H9 (cell line): ENCODE measurements around the gene SMS. TPM values are rescaled to one million over a fixed set of nuclear protein-coding genes. Genes with fewer than 3 reads are reported as not detected.

Source experiments
- DNase-seq: peaks from one replicate; pipeline ENCODE4 v3.0.0-alpha.2; 2017
- H2AFZ ChIP-seq: one replicate; pipeline ENCODE4 v1.6.1; 2013; ENCODE audit warnings: mild to moderate bottlenecking, low read length, control low read depth, moderate library complexity
- H2AK5ac ChIP-seq: 2 replicates; pipeline ENCODE4 v1.6.1; 2013; ENCODE audit warnings: low read length, control low read depth, mixed read lengths; ENCODE audit not compliant: insufficient read length
- H2BK120ac ChIP-seq: one replicate; pipeline ENCODE4 v1.6.1; 2013; ENCODE audit warnings: low read depth, mild to moderate bottlenecking, low read length, control low read depth, inconsistent platforms; ENCODE audit not compliant: poor library complexity, severe bottlenecking
- H2BK12ac ChIP-seq: 2 replicates; pipeline ENCODE4 v1.6.1; 2013; ENCODE audit warnings: low read length, control low read depth, mixed read lengths, low read depth; ENCODE audit not compliant: insufficient read length
- H2BK15ac ChIP-seq: 2 replicates; pipeline ENCODE4 v1.6.1; 2013; ENCODE audit warnings: low read depth, low read length, control low read depth
- H2BK20ac ChIP-seq: one replicate; pipeline ENCODE4 v1.6.1; 2013; ENCODE audit warnings: low read depth, mild to moderate bottlenecking, low read length, control low read depth, inconsistent platforms; ENCODE audit not compliant: poor library complexity, severe bottlenecking
- H2BK5ac ChIP-seq: 2 replicates; pipeline ENCODE4 v1.6.1; 2013; ENCODE audit warnings: low read length, control low read depth, mixed read lengths; ENCODE audit not compliant: insufficient read length
- H3K14ac ChIP-seq: 2 replicates; pipeline ENCODE4 v1.6.1; 2013; ENCODE audit warnings: low read length, control low read depth; ENCODE audit not compliant: insufficient read depth
- H3K18ac ChIP-seq: 2 replicates; pipeline ENCODE4 v1.6.1; 2013; ENCODE audit warnings: low read depth, mild to moderate bottlenecking, mixed read lengths, low read length, control low read depth; ENCODE audit not compliant: insufficient read length
- H3K23ac ChIP-seq: 2 replicates; pipeline ENCODE4 v1.6.1; 2013; ENCODE audit warnings: low read length, control low read depth, mixed read lengths, low read depth; ENCODE audit not compliant: insufficient read length
- H3K23me2 ChIP-seq: 2 replicates; pipeline ENCODE4 v1.6.1; 2013; ENCODE audit warnings: low read depth, mild to moderate bottlenecking, mixed read lengths, low read length, control low read depth; ENCODE audit not compliant: insufficient read length, poor library complexity, severe bottlenecking
- H3K27ac ChIP-seq: 2 replicates; pipeline ENCODE4 v1.5.1; 2013; ENCODE audit warnings: low read length, control low read depth, mixed read lengths, low read depth; ENCODE audit not compliant: insufficient read length
- H3K27me3 ChIP-seq: 2 replicates; pipeline ENCODE4 v1.6.1; 2013; ENCODE audit warnings: low read length, control low read depth, inconsistent platforms; ENCODE audit not compliant: insufficient read depth
- H3K4ac ChIP-seq: 2 replicates; pipeline ENCODE4 v1.6.1; 2013; ENCODE audit warnings: low read depth, mild to moderate bottlenecking, control low read depth, inconsistent platforms, low read length, moderate library complexity
- H3K4me1 ChIP-seq: 2 replicates; pipeline ENCODE4 v1.6.1; 2013; ENCODE audit warnings: low read length, control low read depth, inconsistent platforms; ENCODE audit not compliant: insufficient read depth
- H3K4me2 ChIP-seq: 2 replicates; pipeline ENCODE4 v1.6.1; 2013; ENCODE audit warnings: low read length, control low read depth, mixed read lengths; ENCODE audit not compliant: insufficient read length, insufficient read depth
- H3K56ac ChIP-seq: 2 replicates; pipeline ENCODE4 v1.6.1; 2013; ENCODE audit warnings: low read depth, mild to moderate bottlenecking, mixed read lengths, low read length, control low read depth; ENCODE audit not compliant: insufficient read length
- H3K79me1 ChIP-seq: 2 replicates; pipeline ENCODE4 v1.6.1; 2013; ENCODE audit warnings: low read depth, mild to moderate bottlenecking, moderate library complexity, low read length, control low read depth, inconsistent platforms; ENCODE audit not compliant: insufficient read depth, poor library complexity, severe bottlenecking
- H3K79me2 ChIP-seq: 2 replicates; pipeline ENCODE4 v1.6.1; 2013; ENCODE audit warnings: low read length, control low read depth, inconsistent platforms; ENCODE audit not compliant: insufficient read depth
- H3K9ac ChIP-seq: 2 replicates; pipeline ENCODE4 v1.6.1; 2013; ENCODE audit warnings: low read length, control low read depth, mixed read lengths; ENCODE audit not compliant: insufficient read length; ENCODE audit errors: extremely low read depth
- H3K9me3 ChIP-seq: one replicate; pipeline ENCODE4 v1.6.1; 2013; ENCODE audit warnings: low read depth, low read length, inconsistent platforms; ENCODE audit not compliant: control insufficient read depth
- H3T11ph ChIP-seq: one replicate; pipeline ENCODE4 v1.6.1; 2013; ENCODE audit warnings: mild to moderate bottlenecking, low read length, control low read depth, inconsistent platforms
- H4K20me1 ChIP-seq: one replicate; pipeline ENCODE4 v1.6.1; 2013; ENCODE audit not compliant: control insufficient read depth, insufficient read length, insufficient read depth
- H4K5ac ChIP-seq: 2 replicates; pipeline ENCODE4 v1.6.1; 2013; ENCODE audit warnings: low read depth, mild to moderate bottlenecking, mixed read lengths, low read length, control low read depth; ENCODE audit not compliant: insufficient read length
- H4K8ac ChIP-seq: replicated peaks from 2 replicates; pipeline ENCODE4 v1.6.1; 2013; ENCODE audit warnings: low read length, control low read depth, mixed read lengths, low read depth; ENCODE audit not compliant: insufficient read length
- H4K91ac ChIP-seq: 2 replicates; pipeline ENCODE4 v1.6.1; 2013; ENCODE audit warnings: low read depth, mild to moderate bottlenecking, moderate library complexity, mixed read lengths, low read length, control low read depth; ENCODE audit not compliant: insufficient read length
- H3K27ac Mint-ChIP-seq, 3 experiments: 2 replicates in 2 of 3; 3 replicates in 1 of 3; pipeline ENCODE4 v1.8.0; 2020 to 2021; ENCODE audit warnings: mixed read lengths in 3 of 3, mild to moderate bottlenecking in 1 of 3, moderate library complexity in 1 of 3
- H3K27me3 Mint-ChIP-seq: 2 replicates; pipeline ENCODE4 v1.8.0; 2021; ENCODE audit warnings: low read depth, mild to moderate bottlenecking, moderate library complexity, mixed read lengths
- H3K36me3 Mint-ChIP-seq, 3 experiments: 2 replicates in 2 of 3; 3 replicates in 1 of 3; pipeline ENCODE4 v1.8.0; 2020 to 2021; ENCODE audit warnings: low read depth in 3 of 3, mixed read lengths in 3 of 3; ENCODE audit not compliant: insufficient read depth in 1 of 3
- H3K4me1 Mint-ChIP-seq, 2 experiments: 2 replicates each; pipeline ENCODE4 v1.8.0; 2020; ENCODE audit warnings: mixed read lengths in 2 of 2
- H3K4me3 Mint-ChIP-seq, 2 experiments: 2 replicates in 1 of 2; 3 replicates in 1 of 2; pipeline ENCODE4 v1.8.0; 2020 to 2021; ENCODE audit warnings: mild to moderate bottlenecking in 2 of 2, mixed read lengths in 2 of 2, moderate library complexity in 1 of 2
- H3K9me3 Mint-ChIP-seq, 2 experiments: 2 replicates in 1 of 2; 3 replicates in 1 of 2; pipeline ENCODE4 v1.8.0; 2020; ENCODE audit warnings: mild to moderate bottlenecking in 2 of 2, mixed read lengths in 2 of 2, moderate library complexity in 1 of 2
- CTCF ChIP-seq: fragments of 200-600 bp; sonication (generic); conservative IDR thresholded peaks from 3 replicates; pipeline ENCODE4 v1.8.0; 2021; ENCODE audit warnings: antibody characterized with exemption, mild to moderate bottlenecking
- WGBS: extraction: QIAGEN DNeasy Blood & Tissue Kit; methylation state at CpG from one replicate; pipeline ENCODE4 v1.1.7; 2013; ENCODE audit warnings: missing lambda C conversion rate, low lambda C conversion rate, mixed read lengths; ENCODE audit not compliant: insufficient read length; ENCODE audit errors: extremely low coverage; 5-methylcytosine and 5-hydroxymethylcytosine counted together
- total RNA-seq: library from RNA; stranded (reverse); gene quantifications from 2 replicates; pipeline ENCODE4 v1.2.1, GENCODE V29; 2021

The SMS gene
- total RNA-seq, 1 experiment from 2014 or later = 415 TPM

GRCh38 chrX:22033818-22034217 lies 93.3 kb downstream of the SMS start:
- Histone ChIP-seq H3K9me3 (no peaks in the 10 kb centered on the region), H2BK120ac (no peak overlapping the region), H3K79me1 (no peaks in the 10 kb centered on the region), H3K14ac (no peak overlapping the region), H2AK5ac (no peak overlapping the region), H3K23ac (no peak overlapping the region), H3K4me2 (no peak overlapping the region), H3K4me1 (peaks cover 9% of the 10 kb centered on the region; the same call in 1 of the 2 replicates), H3K56ac (no peak overlapping the region), H4K20me1 (no peaks in the 10 kb centered on the region), H3K27me3 (no peaks in the 10 kb centered on the region), H3K27ac (no peak overlapping the region), H3K23me2 (no peaks in the 10 kb centered on the region), H2BK15ac (no peak overlapping the region), H2AFZ (no peak overlapping the region), H4K91ac (no peak overlapping the region), H3K9ac (no peak overlapping the region), H3T11ph (no peak overlapping the region), H4K8ac (no peak overlapping the region), H2BK5ac (no peak overlapping the region), H4K5ac (no peak overlapping the region), H2BK12ac (no peak overlapping the region), H3K18ac (no peak overlapping the region), H2BK20ac (no peak overlapping the region), H3K4ac (no peak overlapping the region), H3K79me2 (no peaks in the 10 kb centered on the region)
- H3K4me3 Mint-ChIP-seq = no peak overlapping the region
- no peak for DNase-seq
- peaks cover 3 to 29% of the 10 kb centered on the region in 2 experiments; a peak in 4 of 5 replicates for H3K9me3 Mint-ChIP-seq
- no CpG with 5 or more reads among the region's 5 CpGs for WGBS
- peaks cover 35 to 37% of the 10 kb centered on the region in 2 experiments for H3K4me1 Mint-ChIP-seq
- H3K36me3 Mint-ChIP-seq = peaks cover 0 to 2% (median 0%) of the 10 kb centered on the region in 3 experiments; a peak in 1 of 7 replicates
- no peak for TF ChIP-seq CTCF
- no peak overlapping the region for H3K27ac Mint-ChIP-seq
- H3K27me3 Mint-ChIP-seq = peaks cover 1% of the 10 kb centered on the region; the same call in 1 of the 2 replicates
